Activated CD8-positive, alpha-beta T cell treated with anti-CD3 and anti-CD28 coated beads, Interleukin-2, amount 10 ng/mL, durations not matched to agents 7 days and 5 days (primary cell): ENCODE data around the gene DAPK2. TPM values are rescaled to one million over a fixed set of nuclear protein-coding genes. Genes with fewer than 3 reads are reported as not detected.

Experiments
- ATAC-seq: fragments of 150-1000 bp; cut with Tn5 transposase; one replicate; pipeline ENCODE4 v1.10.0; 2021; ENCODE audit warnings: moderate library complexity
- CTCF ChIA-PET: fragments of 350-600 bp; sonication (Branson Sonifier 250); formaldehyde crosslinking; loops from one replicate; lab custom pipeline; 2021; ENCODE audit warnings: antibody characterized with exemption; lab: Charles Lee
- POLR2A ChIA-PET: fragments of 350-600 bp; sonication (Branson Sonifier 250); formaldehyde crosslinking; loops from one replicate; lab custom pipeline; 2021; ENCODE audit warnings: antibody characterized with exemption; lab: Charles Lee
- DNase-seq: peaks from one replicate; pipeline ENCODE4 v3.0.0-alpha.2; 2020
- H3K27ac Mint-ChIP-seq: one replicate; pipeline ENCODE4 v1.8.0; 2021; ENCODE audit warnings: mild to moderate bottlenecking, mixed read lengths
- H3K27me3 Mint-ChIP-seq: one replicate; pipeline ENCODE4 v1.8.0; 2021; ENCODE audit warnings: low read depth, mixed read lengths
- H3K36me3 Mint-ChIP-seq: one replicate; pipeline ENCODE4 v1.8.0; 2021; ENCODE audit warnings: low read depth, mixed read lengths
- H3K4me1 Mint-ChIP-seq: one replicate; pipeline ENCODE4 v1.8.0; 2021; ENCODE audit warnings: low read depth, mixed read lengths
- H3K4me3 Mint-ChIP-seq: one replicate; pipeline ENCODE4 v1.8.0; 2021; ENCODE audit warnings: mild to moderate bottlenecking, mixed read lengths
- H3K9me3 Mint-ChIP-seq: one replicate; pipeline ENCODE4 v1.8.0; 2022; ENCODE audit warnings: mixed read lengths; ENCODE audit not compliant: insufficient read depth
- total RNA-seq, 2 experiments: library from RNA; stranded (reverse); gene quantifications; one replicate each; pipeline ENCODE4 v1.2.3, GENCODE V29; 2021

DAPK2 gene
- total RNA-seq, 2 experiments from 2014 or later, result 1.3 to 1.5 TPM

DNA sequence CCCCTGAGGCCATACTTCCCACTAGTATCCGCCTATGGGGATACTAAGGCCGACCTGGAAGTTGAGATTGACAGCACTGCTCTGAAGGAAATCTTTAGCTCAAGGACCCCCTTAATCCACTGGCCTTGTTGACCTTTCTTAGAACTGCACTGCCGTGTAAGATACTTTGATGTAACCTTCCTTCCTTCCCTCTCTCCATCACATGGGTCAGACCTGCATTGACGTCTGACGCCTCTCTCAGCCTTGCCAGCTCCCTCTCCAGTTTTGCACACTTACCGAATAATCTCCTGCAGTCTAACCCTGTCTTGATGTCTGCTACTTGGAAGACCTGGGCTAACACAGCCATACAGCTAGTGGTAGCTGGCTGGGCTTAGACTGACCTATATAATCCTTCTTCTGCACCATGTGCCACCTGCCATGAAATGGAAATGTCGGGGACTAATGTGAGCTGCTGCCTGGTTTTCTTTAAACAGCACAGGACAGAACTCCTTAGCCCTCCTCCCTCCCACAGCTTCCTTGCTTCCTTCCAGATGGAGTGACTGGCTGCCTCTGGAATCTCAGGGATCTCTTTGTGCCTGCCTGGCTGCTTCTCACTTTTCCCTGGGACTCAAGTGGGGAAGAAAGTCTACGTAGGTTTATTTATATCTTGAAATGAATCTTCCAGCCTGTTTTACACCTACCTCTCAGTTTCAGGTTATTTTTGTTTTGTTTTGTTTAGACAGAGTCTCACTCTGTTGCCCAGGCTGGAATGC lies 173.3 kb downstream of the DAPK2 start:
- no peaks in the 10 kb centered on the region for H3K36me3 Mint-ChIP-seq
- POLR2A ChIA-PET, result no interaction called here
- no peaks in the 10 kb centered on the region for H3K9me3 Mint-ChIP-seq
- CTCF ChIA-PET, result interaction anchor here (0.7 to 0.8 kb wide), 2 partner anchors 35 to 72 kb away, joined by 3 read pairs; no protein-coding TSS in a partner anchor
- ATAC-seq, result no peak
- DNase-seq, result no peak
- no peak overlapping the region for H3K27ac Mint-ChIP-seq
- H3K4me1 Mint-ChIP-seq, result peaks cover 5% of the 10 kb centered on the region
- H3K4me3 Mint-ChIP-seq, result no peak overlapping the region
- H3K27me3 Mint-ChIP-seq, result no peaks in the 10 kb centered on the region

DNA sequence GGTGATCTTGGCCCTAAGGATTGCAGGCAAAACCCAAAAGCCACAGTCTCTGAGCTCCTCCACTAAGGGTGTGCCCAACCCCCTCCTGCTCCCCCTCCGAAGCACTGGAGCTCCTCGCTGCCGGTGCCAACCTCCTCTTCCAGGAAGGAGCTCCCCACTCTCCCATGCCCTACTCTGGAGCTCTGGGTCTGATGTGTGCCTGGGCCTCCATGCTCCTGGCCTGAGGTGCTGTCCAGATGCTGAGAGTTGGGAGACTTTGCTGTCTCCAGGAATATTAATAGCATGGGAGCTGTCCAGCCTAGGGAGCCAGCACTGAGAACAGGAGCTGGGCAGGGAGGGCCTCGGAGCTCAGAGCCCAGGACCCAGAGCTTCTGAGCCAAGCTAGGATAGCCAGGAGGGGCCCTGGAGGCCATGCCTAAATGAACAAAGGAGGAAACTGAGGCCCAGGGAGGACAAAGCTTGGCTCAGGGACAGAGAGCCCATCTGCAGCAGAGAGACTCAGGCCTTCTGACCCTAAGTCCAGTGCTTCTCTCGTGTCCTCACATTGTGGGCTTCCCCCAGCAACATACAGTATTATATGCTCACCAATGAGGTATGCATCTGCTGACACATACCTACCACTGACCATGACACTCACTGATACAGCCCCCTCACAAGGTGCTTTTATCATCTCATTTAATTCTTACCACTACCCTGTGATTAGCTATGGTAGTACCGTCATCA lies 175.6 kb downstream of the DAPK2 start:
- Mint-ChIP-seq H3K9me3 (no peaks in the 10 kb centered on the region), H3K4me1 (peaks cover 6% of the 10 kb centered on the region), H3K36me3 (no peaks in the 10 kb centered on the region), H3K4me3 (no peak overlapping the region), H3K27me3 (no peaks in the 10 kb centered on the region), H3K27ac (no peak overlapping the region)
- ATAC-seq (peak; percentile 19), DNase-seq (no peak)
- POLR2A ChIA-PET, result interaction anchor here (1.0 kb wide), 1 partner anchor 22 kb away, joined by 3 read pairs; no protein-coding TSS in a partner anchor
- CTCF ChIA-PET, result interaction anchor here (0.9 to 3.7 kb wide), 8 partner anchors 11 to 261 kb away, joined by 3 to 17 read pairs (median 4); no protein-coding TSS in a partner anchor

DNA sequence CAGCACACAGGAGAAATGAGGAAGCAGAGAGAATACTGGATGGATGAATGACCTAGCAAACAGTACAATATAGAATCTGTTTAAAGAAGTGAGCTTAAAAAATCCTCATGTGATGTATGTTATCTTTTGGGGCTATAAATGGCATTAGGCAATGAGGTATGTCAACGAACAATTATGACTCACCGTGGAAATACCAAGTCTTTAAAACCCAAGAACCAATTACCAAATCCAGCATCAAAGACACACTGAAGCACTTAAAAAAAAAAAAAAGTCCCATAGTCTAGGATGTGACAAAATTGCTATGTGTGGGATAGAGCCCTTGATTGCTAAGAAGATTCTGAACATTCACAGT lies 176.3 kb downstream of the DAPK2 start:
- Mint-ChIP-seq H3K27me3 (no peaks in the 10 kb centered on the region), H3K9me3 (no peaks in the 10 kb centered on the region), H3K4me3 (no peak overlapping the region), H3K27ac (no peak overlapping the region), H3K36me3 (no peaks in the 10 kb centered on the region), H3K4me1 (peaks cover 6% of the 10 kb centered on the region)
- peak; percentile 47 for ATAC-seq
- no peak for DNase-seq
- ChIA-PET POLR2A (interaction anchor here (1.0 kb wide), 1 partner anchor 23 kb away, joined by 3 read pairs; no protein-coding TSS in a partner anchor), CTCF (interaction anchor here (0.9 to 3.7 kb wide), 7 partner anchors 10 to 260 kb away, joined by 3 to 17 read pairs (median 4); no protein-coding TSS in a partner anchor)

DNA sequence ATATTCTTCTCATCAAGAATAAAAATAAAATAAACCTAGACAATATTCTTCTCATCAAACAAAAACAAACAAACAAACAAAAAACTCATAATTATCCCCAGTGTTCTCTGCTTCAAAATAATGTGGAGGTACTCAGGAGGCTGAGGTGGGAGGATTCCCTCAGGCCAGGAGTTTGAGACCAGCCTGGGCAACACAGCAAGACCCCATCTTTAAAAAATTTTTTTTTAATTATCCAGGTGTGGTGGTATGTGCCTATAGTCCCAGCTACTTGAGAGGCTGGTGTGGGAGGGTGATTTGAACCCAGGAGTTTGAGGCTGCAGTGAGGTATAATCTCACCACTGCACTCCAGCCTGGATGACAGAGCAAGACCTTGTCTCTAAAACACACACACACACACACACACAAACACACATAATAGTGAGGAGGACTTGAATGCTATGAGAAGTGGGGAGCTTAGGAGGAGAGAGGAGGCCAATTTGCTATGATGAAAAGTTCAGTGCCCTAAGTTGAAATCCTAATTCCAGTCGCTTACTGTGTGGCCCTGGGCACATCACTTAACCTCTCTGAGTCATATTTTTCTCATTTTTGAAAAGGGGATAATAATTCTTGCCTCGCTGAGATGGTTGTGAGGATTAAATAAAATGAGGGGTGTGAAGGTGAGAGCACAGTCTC lies 176.8 kb downstream of the DAPK2 start:
- ATAC-seq (no peak), DNase-seq (no peak)
- CTCF ChIA-PET, result interaction anchor here (0.9 to 3.7 kb wide), 8 partner anchors 10 to 198 kb away, joined by 3 to 17 read pairs (median 4); no protein-coding TSS in a partner anchor
- no peak overlapping the region for H3K4me3 Mint-ChIP-seq
- POLR2A ChIA-PET, result interaction anchor here (1.0 to 1.5 kb wide), 2 partner anchors 9 to 76 kb away, joined by 3 read pairs; no protein-coding TSS in a partner anchor
- no peaks in the 10 kb centered on the region for H3K27me3 Mint-ChIP-seq
- no peaks in the 10 kb centered on the region for H3K9me3 Mint-ChIP-seq
- no peaks in the 10 kb centered on the region for H3K36me3 Mint-ChIP-seq
- H3K4me1 Mint-ChIP-seq, result peaks cover 6% of the 10 kb centered on the region
- H3K27ac Mint-ChIP-seq, result no peak overlapping the region

DNA sequence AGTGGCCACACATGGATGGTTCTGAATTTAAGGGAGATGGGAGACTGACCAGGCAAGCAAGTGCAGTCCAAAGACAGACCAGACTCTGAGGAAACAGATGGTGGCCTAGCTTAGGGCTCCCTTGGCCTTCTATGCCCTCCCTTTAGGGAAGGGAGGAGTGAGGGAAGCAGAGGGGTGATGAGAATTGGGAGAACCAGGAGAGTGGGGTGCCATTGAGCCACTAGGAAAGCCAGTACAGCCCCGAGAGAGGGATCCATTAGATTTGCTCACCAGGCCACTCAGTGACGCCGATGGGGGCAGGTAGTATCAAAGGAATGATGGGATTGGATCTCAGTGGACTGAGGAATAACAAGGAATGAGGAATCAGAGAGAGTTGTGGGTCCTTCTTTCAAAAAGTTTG lies 182.1 kb downstream of the DAPK2 start:
- Mint-ChIP-seq H3K27ac (no peak overlapping the region), H3K9me3 (no peaks in the 10 kb centered on the region), H3K4me3 (no peak overlapping the region), H3K36me3 (no peaks in the 10 kb centered on the region), H3K27me3 (no peaks in the 10 kb centered on the region), H3K4me1 (peaks cover 20% of the 10 kb centered on the region)
- ATAC-seq, result no peak
- no peak for DNase-seq
- POLR2A ChIA-PET, result no interaction called here
- CTCF ChIA-PET, result no interaction called here

DNA sequence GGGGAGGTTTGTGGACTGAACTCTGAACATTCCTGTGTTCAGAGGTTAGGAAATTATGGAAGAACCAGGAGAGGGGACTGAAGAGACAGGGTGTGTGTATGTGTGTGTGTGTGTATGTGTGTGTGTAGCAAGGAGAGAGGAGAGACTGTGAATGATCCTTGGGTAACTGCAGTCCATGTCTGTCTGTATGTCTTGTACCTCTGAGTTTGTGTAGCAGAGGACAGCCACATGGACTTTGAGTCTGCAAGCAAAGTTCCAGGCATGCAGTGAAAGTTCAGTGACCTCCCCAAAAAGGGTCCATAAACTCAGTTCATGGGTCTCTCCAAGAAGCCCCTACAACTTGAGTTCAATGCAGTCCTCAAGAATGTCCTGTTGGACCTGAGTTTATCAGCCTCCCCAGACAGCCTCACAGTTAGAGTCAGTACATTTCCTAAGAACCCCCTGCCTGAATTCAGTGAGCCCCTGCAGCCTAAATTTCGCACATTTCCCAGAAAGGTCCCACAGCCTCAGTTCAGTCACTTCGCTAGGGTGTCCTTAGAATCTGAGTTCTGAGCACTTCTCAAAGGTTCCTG lies 184.3 kb downstream of the DAPK2 start:
- CTCF ChIA-PET, result interaction anchor here (1.5 kb wide), 1 partner anchor 30 kb away, joined by 5 read pairs; no protein-coding TSS in a partner anchor
- no peak for ATAC-seq
- no peak overlapping the region for H3K4me3 Mint-ChIP-seq
- DNase-seq, result no peak
- peaks cover 25% of the 10 kb centered on the region for H3K4me1 Mint-ChIP-seq
- POLR2A ChIA-PET, result no interaction called here
- H3K27me3 Mint-ChIP-seq, result no peaks in the 10 kb centered on the region
- no peak overlapping the region for H3K27ac Mint-ChIP-seq
- H3K36me3 Mint-ChIP-seq, result no peaks in the 10 kb centered on the region
- H3K9me3 Mint-ChIP-seq, result no peaks in the 10 kb centered on the region

DNA sequence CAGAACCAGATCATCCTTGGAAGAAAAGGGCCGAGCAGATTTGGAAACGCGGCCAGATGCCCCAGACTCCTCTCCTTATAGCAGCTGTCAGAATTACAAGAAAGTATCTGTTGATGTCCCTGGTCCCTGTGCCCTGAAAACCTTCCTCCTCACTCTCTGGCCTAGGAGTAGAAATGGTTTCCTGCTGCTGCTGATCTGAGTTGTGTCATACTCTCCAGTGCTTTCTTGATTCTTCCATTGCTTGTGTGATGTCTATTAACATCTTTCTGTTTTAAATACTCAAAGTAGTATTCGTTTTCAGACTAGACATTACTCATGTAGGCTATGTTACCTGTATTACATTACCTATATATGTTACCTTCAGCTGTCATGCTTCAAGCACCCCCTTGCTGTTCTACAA lies 185.7 kb downstream of the DAPK2 start:
- peak; percentile 54 for ATAC-seq
- no peak for DNase-seq
- no peaks in the 10 kb centered on the region for H3K9me3 Mint-ChIP-seq
- no peak overlapping the region for H3K4me3 Mint-ChIP-seq
- POLR2A ChIA-PET, result interaction anchor here (1.1 to 2.1 kb wide), 3 partner anchors 8 to 32 kb away, joined by 3 to 6 read pairs (median 4); no protein-coding TSS in a partner anchor
- H3K27ac Mint-ChIP-seq, result peak overlapping the region; percentile 87
- no peaks in the 10 kb centered on the region for H3K36me3 Mint-ChIP-seq
- no peaks in the 10 kb centered on the region for H3K27me3 Mint-ChIP-seq
- H3K4me1 Mint-ChIP-seq, result peaks cover 23% of the 10 kb centered on the region
- CTCF ChIA-PET, result interaction anchor here (0.9 to 2.0 kb wide), 10 partner anchors 9 to 951 kb away, joined by 3 to 8 read pairs (median 5); no protein-coding TSS in a partner anchor

DNA sequence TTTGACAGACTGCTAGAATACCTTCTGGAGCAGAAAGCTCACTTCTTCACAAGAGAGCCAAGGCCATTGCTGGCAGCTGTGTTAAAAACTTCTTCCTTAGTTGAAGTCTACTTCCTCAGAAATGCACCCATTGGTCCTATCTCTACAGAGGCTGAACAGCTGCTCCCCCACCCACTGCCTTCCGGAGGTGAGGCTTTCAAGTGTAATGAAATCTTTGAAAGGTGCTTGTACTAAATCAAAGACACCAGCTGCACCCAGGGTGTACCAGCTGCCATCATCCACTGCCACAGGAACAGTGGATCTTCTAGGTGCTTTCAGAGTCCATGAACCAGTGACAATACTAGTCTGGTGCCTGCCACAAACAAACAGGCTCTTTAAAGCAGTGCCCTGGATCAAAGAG lies 186.1 kb downstream of the DAPK2 start:
- POLR2A ChIA-PET, result interaction anchor here (1.1 to 2.1 kb wide), 3 partner anchors 9 to 32 kb away, joined by 3 to 6 read pairs (median 4); no protein-coding TSS in a partner anchor

DNA sequence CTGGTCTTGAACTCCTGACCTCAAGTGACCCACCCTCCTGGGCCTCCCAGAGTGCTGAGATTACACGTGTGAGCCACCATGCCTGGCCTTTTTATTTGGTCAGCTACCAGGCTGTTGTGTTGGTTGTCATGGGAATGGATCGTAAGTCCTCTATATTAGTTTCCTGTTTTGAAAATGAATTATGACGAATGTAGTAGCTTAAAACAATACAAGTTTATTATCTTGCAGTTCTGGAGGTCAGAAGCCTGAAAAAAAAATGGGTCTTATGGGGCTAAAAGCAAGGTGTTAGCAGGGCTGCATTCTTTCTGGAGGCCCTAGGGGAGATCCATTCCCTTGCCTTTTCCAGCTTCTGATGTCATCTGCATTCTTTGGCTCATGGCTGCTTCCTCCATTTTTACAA lies 187.4 kb downstream of the DAPK2 start:
- H3K27me3 Mint-ChIP-seq, result no peaks in the 10 kb centered on the region
- DNase-seq (no peak), ATAC-seq (no peak)
- H3K27ac Mint-ChIP-seq, result no peak overlapping the region
- H3K9me3 Mint-ChIP-seq, result no peaks in the 10 kb centered on the region
- no peak overlapping the region for H3K4me3 Mint-ChIP-seq
- H3K36me3 Mint-ChIP-seq, result no peaks in the 10 kb centered on the region
- peaks cover 23% of the 10 kb centered on the region for H3K4me1 Mint-ChIP-seq
- ChIA-PET CTCF (interaction anchor here (0.9 to 1.5 kb wide), 5 partner anchors 11 to 209 kb away, joined by 3 to 4 read pairs (median 3); no protein-coding TSS in a partner anchor), POLR2A (interaction anchor here (2.1 kb wide), 1 partner anchor 26 kb away, joined by 6 read pairs; no protein-coding TSS in a partner anchor)

More for the DNA sequence above, 186.1 kb downstream of the DAPK2 start:
- Mint-ChIP-seq H3K9me3 (no peaks in the 10 kb centered on the region), H3K4me1 (peaks cover 23% of the 10 kb centered on the region), H3K27ac (peak overlapping the region; percentile 87), H3K27me3 (no peaks in the 10 kb centered on the region), H3K36me3 (no peaks in the 10 kb centered on the region), H3K4me3 (peak overlapping the region; percentile 7)
- DNase-seq (peak; percentile 74), ATAC-seq (peak; percentile 89)
- CTCF ChIA-PET, result interaction anchor here (0.6 to 2.0 kb wide), 13 partner anchors 9 to 951 kb away, joined by 3 to 8 read pairs (median 5); no protein-coding TSS in a partner anchor

DNA sequence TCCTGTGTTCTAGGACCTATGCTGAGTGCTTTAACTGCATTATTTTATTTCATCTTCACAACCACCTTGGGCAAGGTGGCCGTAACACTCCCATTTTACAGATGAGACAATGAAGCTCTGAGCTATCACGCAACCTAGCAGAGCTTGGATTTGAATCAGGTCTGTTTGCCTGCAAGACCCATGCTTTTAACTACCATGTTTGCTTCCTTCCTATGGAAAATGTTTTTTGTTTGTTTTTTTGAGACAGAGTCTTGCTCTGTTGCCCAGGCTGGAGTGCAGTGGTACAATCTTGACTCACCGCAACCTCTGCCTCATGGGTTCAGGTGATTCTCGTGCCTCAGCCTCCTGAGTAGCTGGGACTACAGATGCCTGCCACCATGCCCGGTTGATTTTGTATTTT lies 187.8 kb downstream of the DAPK2 start:
- Mint-ChIP-seq H3K4me3 (no peak overlapping the region), H3K9me3 (no peaks in the 10 kb centered on the region), H3K36me3 (no peaks in the 10 kb centered on the region), H3K27ac (no peak overlapping the region), H3K4me1 (peaks cover 23% of the 10 kb centered on the region), H3K27me3 (no peaks in the 10 kb centered on the region)
- no peak for ATAC-seq
- ChIA-PET POLR2A (interaction anchor here (0.8 to 2.1 kb wide), 2 partner anchors 24 to 25 kb away, joined by 3 to 6 read pairs; partner anchors contain the start of gene HERC1), CTCF (interaction anchor here (0.8 to 1.5 kb wide), 6 partner anchors 12 to 209 kb away, joined by 3 to 4 read pairs (median 3); partner anchors contain the start of gene DAPK2)
- DNase-seq, result no peak
